Small intestine (tissue), 7 donors: Measurements from ENCODE around the gene NEAT1. TPM values are rescaled to one million over a fixed set of nuclear protein-coding genes. Genes with fewer than 3 reads are reported as not detected.
A peak's percentile ranks its signal among the peaks of the same experiment; 100 is the strongest.

Experiments
- DNase-seq, 2 donors: peaks; one replicate each; pipeline versions ENCODE4 v3.0.0 to v3.0.0-alpha.2; 2013
- FAIRE-seq: peaks from 2 replicates; lab custom pipeline; 2012; peaks lifted over from hg19 to GRCh38; lab: Jason Lieb, UNC
- H3K27ac ChIP-seq, 3 donors: one replicate each; pipeline ENCODE4 v1.5.1; 2013; ENCODE audit warnings: low read length in 2 of 3, mild to moderate bottlenecking in 2 of 3, control low read depth in 1 of 3, inconsistent platforms in 1 of 3, low read depth in 1 of 3, moderate library complexity in 1 of 3
- H3K27me3 ChIP-seq, 3 donors: one replicate each; pipeline ENCODE4 v1.6.1; 2013; ENCODE audit warnings: low read length in 3 of 3, inconsistent platforms in 1 of 3; ENCODE audit not compliant: control insufficient read depth in 3 of 3, insufficient read depth in 3 of 3
- H3K36me3 ChIP-seq, 3 donors: one replicate each; pipeline ENCODE4 v1.6.1; 2013; ENCODE audit warnings: low read length in 3 of 3, inconsistent platforms in 1 of 3, low read depth in 1 of 3, mild to moderate bottlenecking in 1 of 3, moderate library complexity in 1 of 3; ENCODE audit not compliant: control insufficient read depth in 3 of 3, insufficient read depth in 2 of 3
- H3K4me1 ChIP-seq, 3 donors: one replicate each; pipeline ENCODE4 v1.6.1; 2013; ENCODE audit warnings: low read length in 2 of 3, inconsistent platforms in 1 of 3, low read depth in 1 of 3, mild to moderate bottlenecking in 1 of 3, moderate library complexity in 1 of 3; ENCODE audit not compliant: control insufficient read depth in 3 of 3, insufficient read depth in 2 of 3
- H3K4me3 ChIP-seq, 3 donors: one replicate each; pipeline ENCODE4 v1.5.1; 2013; ENCODE audit warnings: low read length in 3 of 3, control low read depth in 1 of 3, inconsistent platforms in 1 of 3, low read depth in 1 of 3, mild to moderate bottlenecking in 1 of 3, moderate library complexity in 1 of 3
- H3K9me3 ChIP-seq, 2 donors: one replicate each; pipeline ENCODE4 v1.6.1; 2013; ENCODE audit warnings: low read depth in 1 of 2, low read length in 1 of 2; ENCODE audit not compliant: control insufficient read depth in 2 of 2, insufficient read depth in 1 of 2
- WGBS, 3 donors: extraction: QIAGEN DNeasy Blood & Tissue Kit; methylation state at CpG; one replicate each; pipeline ENCODE4 v1.1.7; 2013; 5-methylcytosine and 5-hydroxymethylcytosine counted together
- polyA plus RNA-seq, 4 donors: library from polyadenylated mRNA; stranded (reverse) in 3 of 4; unstranded in 1 of 4; fragments of 200-250 nt in 3 of 4; fragments of 120-200 nt in 1 of 4; gene quantifications; one replicate each; pipeline versions ENCODE4 v1.2.1 to v1.2.3, GENCODE V29; 2013
- donor health status: healthy with polysubstance abuse.
- donor health status: control.
- donor health status: control.
- donor health status: Bipolar disorder and iron deficiency.
- donor health status: healthy.

Gene NEAT1
- polyA plus RNA-seq, 4 donors: 256 to 3,420 (median 1,041) TPM

GRCh38 chr11:65430406-65431217 lies 8.0 kb downstream of the NEAT1 start:
- Histone ChIP-seq H3K9me3 (no peaks in the 10 kb centered on the region), H3K4me3 (no peak overlapping the region), H3K4me1 (peaks cover 0 to 18% (median 2%) of the 10 kb centered on the region in 3 donors), H3K36me3 (peaks cover 0 to 18% (median 3%) of the 10 kb centered on the region in 3 donors), H3K27me3 (no peaks in the 10 kb centered on the region), H3K27ac (peak overlapping the region; percentile 83 to 100 (median 85))
- FAIRE-seq: no peak
- 38 to 63% (median 49%) methylated on average over 6 of the region's 6 CpGs for WGBS, 3 donors
- DNase-seq: peak; percentile 48 to 64

GRCh38 chr11:65431451-65432099 lies 9.0 kb downstream of the NEAT1 start:
- 51 to 69% (median 51%) methylated on average over 4 of the region's 4 CpGs for WGBS, 3 donors
- DNase-seq (peak in 1 of 2 donors; percentile 64), FAIRE-seq (no peak)

DNA sequence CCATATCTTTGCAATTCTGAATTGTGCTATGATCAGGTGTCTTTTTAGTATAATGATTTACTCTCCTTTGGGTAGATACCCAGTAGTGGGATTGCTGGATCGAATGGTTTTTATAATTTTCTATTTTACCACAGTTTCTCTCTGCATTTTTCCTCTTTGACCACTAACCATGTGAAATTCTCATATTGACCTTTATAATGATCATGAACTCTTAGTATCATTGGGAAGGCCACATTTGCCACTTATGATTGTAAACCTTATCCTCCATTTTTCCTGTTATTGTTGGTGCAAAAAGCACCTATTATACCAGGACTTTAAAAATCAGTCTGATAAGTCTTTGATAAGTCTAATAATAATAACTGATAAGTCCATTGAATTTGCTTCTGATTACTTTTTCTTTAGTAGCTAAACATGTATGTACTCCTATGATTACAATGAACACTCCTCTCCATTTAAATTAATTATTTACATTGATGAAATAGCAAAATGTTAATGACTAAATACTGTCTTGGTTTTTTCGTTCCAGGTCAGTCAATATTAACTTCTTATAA lies 9.6 kb downstream of the NEAT1 start:
- Histone ChIP-seq H3K27me3 (no peaks in the 10 kb centered on the region), H3K4me3 (no peak overlapping the region), H3K27ac (no peak overlapping the region), H3K36me3 (peaks cover 0 to 24% (median 6%) of the 10 kb centered on the region in 3 donors), H3K9me3 (no peaks in the 10 kb centered on the region), H3K4me1 (peaks cover 0 to 10% (median 2%) of the 10 kb centered on the region in 3 donors)
- WGBS, 3 donors: 51 to 75% (median 71%) methylated on average over 2 of the region's 2 CpGs
- DNase-seq: peak in 1 of 2 donors; percentile 11
- no peak for FAIRE-seq

More at GRCh38 chr11:65431451-65432099, 9.0 kb downstream of the NEAT1 start:
- Histone ChIP-seq H3K9me3 (no peaks in the 10 kb centered on the region), H3K36me3 (peaks cover 0 to 27% (median 6%) of the 10 kb centered on the region in 3 donors), H3K4me3 (no peak overlapping the region), H3K27me3 (no peaks in the 10 kb centered on the region), H3K27ac (peak overlapping the region in 1 of 3 donors; percentile 46), H3K4me1 (peaks cover 0 to 16% (median 2%) of the 10 kb centered on the region in 3 donors)

GRCh38 chr11:65432686-65433582 lies 10.3 kb downstream of the NEAT1 start:
- FAIRE-seq (no peak), DNase-seq (peak in 1 of 2 donors; percentile 56)
- Histone ChIP-seq H3K27ac (no peak overlapping the region), H3K9me3 (no peaks in the 10 kb centered on the region), H3K36me3 (peaks cover 0 to 25% (median 6%) of the 10 kb centered on the region in 3 donors), H3K27me3 (no peaks in the 10 kb centered on the region), H3K4me1 (peaks cover 0 to 9% (median 2%) of the 10 kb centered on the region in 3 donors), H3K4me3 (no peak overlapping the region)
- 89 to 95% (median 95%) methylated on average over 1 of the region's 1 CpG for WGBS, 3 donors

DNA sequence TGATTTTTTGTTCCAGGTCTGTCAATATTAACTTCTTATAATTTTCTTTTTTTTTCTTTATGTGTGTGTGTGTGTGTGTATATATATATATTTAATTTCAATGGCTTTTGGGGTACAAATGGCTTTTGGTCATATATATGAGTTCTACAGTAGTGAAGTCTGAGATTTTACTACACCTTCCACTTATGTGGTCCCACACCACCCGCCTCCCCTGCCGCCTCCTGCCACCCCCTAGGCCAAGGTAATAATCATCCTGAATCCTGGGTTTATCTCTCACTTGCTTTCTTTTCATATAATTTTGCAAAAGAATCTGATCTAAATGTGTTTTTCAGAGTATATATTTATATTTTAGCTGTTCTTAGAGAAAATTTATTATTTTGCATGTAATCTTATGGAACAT lies 11.1 kb downstream of the NEAT1 start:
- no peak overlapping the region for H3K4me3 ChIP-seq
- no peaks in the 10 kb centered on the region for H3K27me3 ChIP-seq
- H3K4me1 ChIP-seq: peaks cover 0 to 9% (median 2%) of the 10 kb centered on the region in 3 donors
- H3K9me3 ChIP-seq: no peaks in the 10 kb centered on the region
- WGBS, 3 donors: 96 to 100% (median 100%) methylated on average over 2 of the region's 2 CpGs
- no peak for DNase-seq
- no peak for FAIRE-seq
- peaks cover 0 to 27% (median 6%) of the 10 kb centered on the region in 3 donors for H3K36me3 ChIP-seq
- H3K27ac ChIP-seq: no peak overlapping the region

- no peak overlapping the region for H3K4me3 ChIP-seq
- H3K27me3 ChIP-seq: no peaks in the 10 kb centered on the region
- H3K4me1 ChIP-seq: peaks cover 0 to 7% (median 2%) of the 10 kb centered on the region in 3 donors
- 61 to 62% (median 61%) methylated on average over 6 of the region's 6 CpGs for WGBS, 3 donors
- no peak for FAIRE-seq
- H3K27ac ChIP-seq: peak overlapping the region in 1 of 3 donors; percentile 61
- H3K36me3 ChIP-seq: peaks cover 0 to 27% (median 6%) of the 10 kb centered on the region in 3 donors
- peak in 1 of 2 donors; percentile 25 for DNase-seq
- no peaks in the 10 kb centered on the region for H3K9me3 ChIP-seq
These were observed 11.6 kb downstream of the NEAT1 start for GRCh38 chr11:65434057-65434666.

- Histone ChIP-seq H3K4me3 (no peak overlapping the region), H3K9me3 (no peaks in the 10 kb centered on the region), H3K27me3 (no peaks in the 10 kb centered on the region), H3K27ac (peak overlapping the region in 1 of 3 donors; percentile 27), H3K4me1 (peaks cover 0 to 4% (median 2%) of the 10 kb centered on the region in 3 donors), H3K36me3 (peaks cover 0 to 24% (median 8%) of the 10 kb centered on the region in 3 donors)
- DNase-seq (no peak), FAIRE-seq (no peak)
- 87 to 90% (median 89%) methylated on average over 5 of the region's 5 CpGs for WGBS, 3 donors
These were observed 12.2 kb downstream of the NEAT1 start for GRCh38 chr11:65434667-65435410.
